Measurements from ENCODE around the gene FBXO36.

The FBXO36 gene

DNA sequence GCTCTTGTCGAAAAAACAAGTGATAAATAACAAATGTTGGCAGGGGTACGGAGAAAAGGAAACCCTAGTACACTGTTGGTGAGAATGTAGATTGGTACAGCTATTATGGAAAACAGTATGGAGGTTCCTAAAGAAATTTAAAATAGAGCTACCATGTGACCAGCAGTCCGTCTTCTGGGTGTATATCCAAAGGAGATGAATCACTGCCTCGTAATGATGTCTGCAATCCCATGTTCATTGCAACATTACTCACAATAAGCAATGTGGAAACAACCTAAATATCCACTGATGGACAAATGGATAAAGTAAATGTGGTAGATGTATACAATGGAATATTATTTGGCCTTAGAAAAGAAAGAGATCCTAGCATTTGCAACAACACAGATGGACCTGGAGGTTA is 95.8 kb downstream of the FBXO36 start:
- H3K4me3 Mint-ChIP-seq, result no peak overlapping the region
- DNase-seq, result no peak

DNA sequence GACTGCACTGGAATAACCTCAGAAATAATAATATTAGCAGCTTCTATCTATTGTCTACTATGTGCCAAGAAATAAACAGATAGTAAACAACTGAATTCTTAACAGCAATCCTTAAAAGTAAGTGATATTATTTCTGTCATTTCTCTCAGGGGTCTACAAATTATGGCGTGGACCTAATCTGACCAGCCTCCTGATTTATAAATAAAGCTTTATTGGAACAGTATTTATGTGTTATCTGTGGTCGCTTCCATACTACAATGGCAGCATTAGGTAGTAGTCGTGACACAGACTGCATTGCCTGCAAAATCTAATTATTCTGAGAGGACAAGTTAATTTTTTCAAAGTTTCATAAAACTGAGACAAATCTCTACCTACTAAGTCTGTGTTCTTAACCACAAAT is 97.4 kb downstream of the FBXO36 start:
- H3K27me3 Mint-ChIP-seq, result no peaks in the 10 kb centered on the region
- H3K27ac Mint-ChIP-seq, result no peak overlapping the region
- no peaks in the 10 kb centered on the region for H3K4me1 Mint-ChIP-seq
- H3K9me3 Mint-ChIP-seq, result no peaks in the 10 kb centered on the region
- ATAC-seq (no peak), DNase-seq (no peak)
- no peak overlapping the region for H3K4me3 Mint-ChIP-seq
- H3K36me3 Mint-ChIP-seq (ENCODE audit: low read depth), result no peaks in the 10 kb centered on the region

More for the DNA sequence above, 95.8 kb downstream of the FBXO36 start:
- H3K9me3 Mint-ChIP-seq, result no peaks in the 10 kb centered on the region
- H3K36me3 Mint-ChIP-seq (ENCODE audit: low read depth), result no peaks in the 10 kb centered on the region
- no peak overlapping the region for H3K27ac Mint-ChIP-seq
- no peaks in the 10 kb centered on the region for H3K4me1 Mint-ChIP-seq
- H3K27me3 Mint-ChIP-seq, result no peaks in the 10 kb centered on the region
- ATAC-seq, result no peak

DNA sequence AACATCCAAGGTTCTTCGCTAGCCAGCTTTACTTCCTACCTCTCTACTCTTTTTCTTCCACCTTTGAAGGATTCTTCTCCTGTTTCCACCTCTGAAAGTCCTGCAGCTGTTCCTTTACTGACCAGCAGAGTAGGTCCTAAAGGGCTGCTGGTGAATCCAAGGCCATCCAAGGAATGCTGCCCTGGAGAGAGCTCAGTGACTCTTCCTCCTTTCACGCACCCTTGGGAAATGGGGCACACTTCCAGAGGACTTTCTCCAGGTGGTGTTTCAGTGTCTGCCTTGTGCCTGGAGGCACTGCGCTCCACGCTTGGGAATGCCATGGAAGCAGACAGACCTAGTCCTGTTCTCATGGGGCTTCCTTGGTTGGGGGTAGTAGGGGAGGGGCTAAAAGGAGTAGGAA is 101.0 kb downstream of the FBXO36 start:
- H3K4me1 Mint-ChIP-seq, result no peaks in the 10 kb centered on the region
- H3K4me3 Mint-ChIP-seq, result no peak overlapping the region
- H3K9me3 Mint-ChIP-seq, result no peaks in the 10 kb centered on the region
- no peaks in the 10 kb centered on the region for H3K36me3 Mint-ChIP-seq (ENCODE audit: low read depth)
- DNase-seq (no peak), ATAC-seq (no peak)
- H3K27ac Mint-ChIP-seq, result no peak overlapping the region
- H3K27me3 Mint-ChIP-seq, result no peaks in the 10 kb centered on the region

DNA sequence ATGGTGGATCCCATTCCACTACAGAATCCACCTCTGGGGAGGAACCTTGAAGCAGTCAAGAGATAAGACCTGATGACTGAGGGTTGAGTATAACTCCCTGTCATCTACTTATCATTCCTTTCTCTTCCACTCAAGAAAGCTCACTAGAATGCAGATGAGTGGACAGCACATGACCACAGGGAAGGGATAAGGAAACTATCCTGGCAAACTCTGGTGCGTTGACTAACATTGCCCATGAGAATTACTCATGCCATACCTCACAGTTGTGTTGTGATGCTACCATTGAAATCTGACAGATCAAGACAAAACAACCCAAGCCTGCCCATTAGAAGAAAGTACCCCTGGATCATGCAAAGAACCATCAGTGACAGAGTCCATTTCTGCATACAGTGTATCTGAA is 119.9 kb downstream of the FBXO36 start:
- Mint-ChIP-seq H3K9me3 (no peaks in the 10 kb centered on the region), H3K27ac (no peak overlapping the region), H3K4me1 (no peaks in the 10 kb centered on the region), H3K27me3 (no peaks in the 10 kb centered on the region), H3K36me3 (ENCODE audit: low read depth) (no peaks in the 10 kb centered on the region), H3K4me3 (no peak overlapping the region)
- no peak for ATAC-seq
- no peak for DNase-seq

DNA sequence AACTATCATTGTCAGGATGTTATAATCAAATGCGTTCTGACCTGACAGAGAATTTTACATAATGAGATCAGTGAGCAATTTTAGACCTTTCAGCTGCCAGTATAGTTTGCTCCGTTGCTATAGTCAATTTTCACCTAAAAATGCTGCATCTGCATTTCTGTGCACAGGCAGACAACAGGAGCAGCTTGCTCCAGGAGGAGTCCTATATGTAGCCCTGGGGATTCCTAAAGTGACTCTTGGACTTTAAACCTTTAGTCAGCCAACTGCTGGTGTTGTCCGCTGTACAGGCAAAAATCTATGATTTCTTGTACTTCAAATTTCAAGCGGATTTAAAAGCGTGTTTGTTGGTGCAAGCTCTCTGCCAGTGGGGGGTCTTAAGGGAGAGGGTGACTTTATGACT is 120.7 kb downstream of the FBXO36 start:
- no peak overlapping the region for H3K4me3 Mint-ChIP-seq
- peaks cover 2% of the 10 kb centered on the region for H3K4me1 Mint-ChIP-seq

DNA sequence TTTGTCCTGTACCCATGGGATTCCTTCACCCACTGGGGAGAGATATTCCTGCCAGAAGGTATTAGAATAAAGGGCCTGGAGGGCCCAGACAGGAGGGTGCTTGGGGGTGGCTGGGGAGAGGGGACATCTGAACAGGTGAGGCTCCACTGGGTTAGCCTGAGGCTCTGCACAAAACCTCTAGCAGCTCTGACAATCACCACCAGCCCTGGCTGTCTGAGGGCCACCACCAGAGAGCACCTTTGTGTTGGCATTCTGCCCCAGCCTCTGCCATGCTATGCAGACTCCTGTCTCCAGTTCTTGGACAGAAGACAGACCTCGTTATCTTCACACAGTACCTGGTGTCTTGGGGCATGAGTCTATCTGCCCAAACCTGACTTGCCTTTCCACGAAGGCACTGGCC is 121.2 kb downstream of the FBXO36 start:
- H3K9me3 Mint-ChIP-seq, result no peaks in the 10 kb centered on the region

More for the DNA sequence above, 120.7 kb downstream of the FBXO36 start:
- ATAC-seq, result no peak
- H3K9me3 Mint-ChIP-seq, result no peaks in the 10 kb centered on the region
- H3K36me3 Mint-ChIP-seq (ENCODE audit: low read depth), result no peaks in the 10 kb centered on the region
- no peak overlapping the region for H3K27ac Mint-ChIP-seq
- DNase-seq, result no peak
- H3K27me3 Mint-ChIP-seq, result no peaks in the 10 kb centered on the region

DNA sequence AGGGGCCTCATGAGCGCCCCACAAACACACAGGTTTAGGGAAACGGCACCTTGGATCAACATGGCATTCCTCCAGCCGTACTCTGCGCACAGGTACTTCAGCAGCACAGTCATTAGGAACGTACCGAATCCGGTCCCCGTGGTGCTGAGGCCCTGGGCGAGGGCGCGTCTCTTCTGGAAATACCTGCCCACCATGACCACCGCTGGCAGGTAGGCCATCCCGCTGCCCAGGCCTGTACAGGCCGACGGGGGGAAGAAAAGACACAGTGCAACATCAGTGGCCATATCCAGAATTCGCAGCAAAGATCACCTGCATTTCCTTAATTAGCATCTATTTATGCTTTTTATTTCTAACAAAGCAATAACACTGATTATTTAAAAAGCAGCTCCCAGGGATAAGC is 124.2 kb downstream of the FBXO36 start:
- ATAC-seq (no peak), DNase-seq (no peak)
- Mint-ChIP-seq H3K36me3 (ENCODE audit: low read depth) (no peaks in the 10 kb centered on the region), H3K27me3 (no peaks in the 10 kb centered on the region), H3K9me3 (no peaks in the 10 kb centered on the region), H3K27ac (no peak overlapping the region), H3K4me1 (peaks cover 7% of the 10 kb centered on the region), H3K4me3 (no peak overlapping the region)

More for the DNA sequence above, 121.2 kb downstream of the FBXO36 start:
- Mint-ChIP-seq H3K4me3 (no peak overlapping the region), H3K27ac (no peak overlapping the region), H3K4me1 (peaks cover 6% of the 10 kb centered on the region), H3K36me3 (ENCODE audit: low read depth) (no peaks in the 10 kb centered on the region), H3K27me3 (no peaks in the 10 kb centered on the region)
- ATAC-seq, result no peak
- DNase-seq, result no peak

DNA sequence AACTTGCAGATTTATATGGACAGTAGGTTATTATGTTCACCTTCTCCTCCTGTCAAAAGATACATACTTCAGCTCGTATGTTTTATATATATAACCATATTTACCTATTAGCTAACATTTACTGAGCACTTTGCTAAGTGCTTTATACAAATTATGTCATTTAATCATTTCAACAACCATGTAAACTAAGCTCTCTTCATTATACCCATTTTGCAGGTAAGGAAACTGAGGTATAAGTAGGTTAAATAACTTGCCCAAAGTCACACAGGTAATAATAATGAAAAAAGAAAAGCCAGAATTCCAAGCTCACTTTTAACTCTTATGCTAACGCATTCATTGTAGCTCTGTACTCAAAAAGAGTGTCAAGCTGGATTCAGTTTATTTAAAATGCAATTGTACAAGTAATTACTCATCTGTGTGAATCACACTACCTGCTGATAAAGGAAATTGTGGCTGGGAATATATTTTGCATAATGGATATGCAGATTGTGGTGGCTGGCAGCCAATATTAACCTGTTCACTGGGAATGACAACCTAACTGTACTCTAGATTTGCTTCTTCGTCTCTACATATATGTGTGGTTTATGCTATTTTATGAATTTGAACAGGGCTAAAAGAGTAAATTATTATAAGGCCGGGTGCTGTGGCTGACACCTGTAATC is 125.8 kb downstream of the FBXO36 start:
- Mint-ChIP-seq H3K4me3 (no peak overlapping the region), H3K4me1 (peaks cover 16% of the 10 kb centered on the region), H3K27me3 (no peaks in the 10 kb centered on the region), H3K36me3 (ENCODE audit: low read depth) (no peaks in the 10 kb centered on the region), H3K9me3 (no peaks in the 10 kb centered on the region), H3K27ac (no peak overlapping the region)
- ATAC-seq (peak; percentile 54), DNase-seq (no peak)

DNA sequence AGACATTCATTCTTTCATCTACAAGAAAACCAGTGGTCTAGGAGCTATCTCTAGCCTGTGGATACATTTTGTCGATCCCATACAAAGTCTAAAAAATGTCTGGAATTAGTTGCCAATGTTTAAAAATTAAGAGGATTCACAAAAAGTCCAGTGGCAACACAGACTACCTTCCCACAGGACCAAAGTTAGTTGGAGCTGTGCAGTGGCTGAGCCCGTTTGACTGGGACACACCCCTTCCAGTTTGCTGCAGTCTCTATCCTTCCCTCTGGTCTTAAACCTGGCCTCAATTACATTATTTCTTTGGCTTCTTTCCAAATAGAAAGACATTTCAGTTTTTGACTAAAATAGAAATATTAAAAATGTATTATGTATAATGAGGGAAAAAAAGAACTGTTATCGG is 127.8 kb downstream of the FBXO36 start:
- H3K27me3 Mint-ChIP-seq, result no peaks in the 10 kb centered on the region

DNA sequence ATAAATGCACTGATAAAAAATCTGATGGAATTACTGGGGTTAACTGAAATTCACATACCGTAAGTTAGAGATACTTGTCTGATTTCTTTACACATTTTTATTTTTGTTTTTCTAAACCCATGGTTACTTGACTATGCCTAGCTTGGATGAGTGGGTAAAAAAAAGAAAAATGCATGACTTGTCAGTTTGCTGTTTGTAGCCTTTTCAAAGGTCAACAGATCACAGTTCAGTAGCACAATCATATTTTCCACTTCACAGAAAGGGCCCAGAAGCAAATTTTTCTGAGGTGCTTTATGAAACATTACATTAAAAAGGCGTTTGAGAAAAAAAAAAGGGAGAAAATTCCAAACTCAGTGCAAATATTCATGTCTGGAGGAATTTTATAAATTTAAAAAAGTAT is 130.0 kb downstream of the FBXO36 start:
- Mint-ChIP-seq H3K4me3 (no peak overlapping the region), H3K4me1 (peaks cover 32% of the 10 kb centered on the region), H3K9me3 (no peaks in the 10 kb centered on the region), H3K36me3 (ENCODE audit: low read depth) (no peaks in the 10 kb centered on the region), H3K27me3 (no peaks in the 10 kb centered on the region), H3K27ac (peak overlapping the region; percentile 59)
- ATAC-seq, result peak; percentile 52
- no peak for DNase-seq

More for the DNA sequence above, 127.8 kb downstream of the FBXO36 start:
- Mint-ChIP-seq H3K9me3 (no peaks in the 10 kb centered on the region), H3K36me3 (ENCODE audit: low read depth) (no peaks in the 10 kb centered on the region), H3K4me1 (peaks cover 32% of the 10 kb centered on the region), H3K27ac (no peak overlapping the region), H3K4me3 (no peak overlapping the region)
- no peak for DNase-seq
- no peak for ATAC-seq

DNA sequence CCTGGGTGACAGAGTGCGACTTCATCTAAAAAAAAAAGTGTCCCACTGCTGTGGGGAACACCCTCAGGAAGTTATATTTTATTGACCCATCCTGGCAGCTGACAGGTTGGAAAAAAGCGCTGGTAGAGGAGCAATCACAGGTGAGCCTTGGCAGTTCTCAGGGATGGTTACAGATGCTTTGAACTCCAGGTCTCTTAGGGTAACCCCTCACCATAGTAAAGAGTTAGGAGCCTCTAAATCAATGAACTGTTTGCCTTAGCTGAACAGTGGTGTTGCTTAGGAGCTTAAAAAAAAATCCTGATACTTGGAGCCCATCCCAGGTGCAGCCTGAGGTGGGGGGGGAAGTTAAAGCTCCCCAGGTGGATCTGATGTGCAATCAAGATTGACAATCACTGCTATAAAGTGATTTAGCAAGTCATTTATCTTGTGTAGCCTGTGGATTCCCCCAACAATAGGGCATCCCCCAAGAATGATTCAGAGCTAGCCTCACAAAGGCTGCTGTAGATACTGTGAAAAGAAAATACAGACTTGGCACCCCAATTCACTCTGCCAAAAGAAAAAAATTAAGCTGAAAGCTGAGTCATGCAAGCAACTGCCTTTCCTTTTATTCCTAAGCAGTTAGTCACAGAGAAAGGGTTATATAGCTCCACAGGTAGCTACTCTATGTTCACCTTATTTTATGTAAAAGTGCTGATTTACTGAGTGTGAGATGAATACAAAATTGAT is 131.6 kb downstream of the FBXO36 start:
- DNase-seq (no peak), ATAC-seq (peak; percentile 88)
- no peaks in the 10 kb centered on the region for H3K27me3 Mint-ChIP-seq
- H3K36me3 Mint-ChIP-seq (ENCODE audit: low read depth), result no peaks in the 10 kb centered on the region
- no peak overlapping the region for H3K27ac Mint-ChIP-seq
- H3K9me3 Mint-ChIP-seq, result no peaks in the 10 kb centered on the region
- no peak overlapping the region for H3K4me3 Mint-ChIP-seq
- H3K4me1 Mint-ChIP-seq, result peaks cover 25% of the 10 kb centered on the region

DNA sequence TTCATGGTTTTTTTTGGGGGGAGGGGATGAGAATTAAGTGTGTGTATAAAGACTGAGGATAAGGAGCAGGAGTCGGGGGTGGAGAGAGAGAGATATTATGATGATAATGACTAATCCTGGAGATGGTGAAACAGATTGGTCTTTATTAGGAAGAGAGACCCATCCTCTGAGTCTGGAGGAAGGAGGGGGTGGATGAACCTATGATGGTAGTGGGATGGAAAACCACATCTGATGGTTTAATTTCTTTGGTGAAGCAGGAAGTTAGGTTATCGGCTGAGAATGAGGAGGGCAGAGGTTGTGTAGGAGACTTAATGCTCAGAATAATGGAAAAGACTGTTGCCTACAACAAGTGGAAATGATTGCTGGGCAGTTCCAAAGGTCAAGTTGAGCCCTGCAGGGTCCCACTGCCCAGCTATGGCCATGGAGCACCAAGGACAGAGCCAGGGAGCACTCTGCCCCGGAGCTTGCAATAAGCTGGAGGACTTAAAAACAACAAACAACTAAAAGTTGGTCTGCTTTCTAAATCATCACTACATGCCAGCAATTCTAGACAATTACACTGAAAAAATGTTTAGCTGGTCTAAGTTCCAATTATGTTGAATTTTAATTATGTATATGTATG is 138.5 kb downstream of the FBXO36 start:
- peak overlapping the region; percentile 10 for H3K4me3 Mint-ChIP-seq
- H3K27ac Mint-ChIP-seq, result peak overlapping the region; percentile 75
- DNase-seq, result peak; percentile 10
- H3K9me3 Mint-ChIP-seq, result peaks cover 7% of the 10 kb centered on the region
- peak; percentile 77 for ATAC-seq
- H3K27me3 Mint-ChIP-seq, result peaks cover 8% of the 10 kb centered on the region
- H3K36me3 Mint-ChIP-seq (ENCODE audit: low read depth), result no peaks in the 10 kb centered on the region
- peaks cover 16% of the 10 kb centered on the region for H3K4me1 Mint-ChIP-seq

All from activated naive CD8-positive, alpha-beta T cell treated with anti-CD3 and anti-CD28 coated beads, Interleukin-2, amount 50 U/mL, for 24 hours (primary cell).